Liver (tissue), 10 donors: Measurements from ENCODE around the gene MARCHF9. TPM values are rescaled to one million over a fixed set of nuclear protein-coding genes. Genes with fewer than 3 reads are reported as not detected.

Experiments
- DNase-seq: peaks from one replicate; pipeline ENCODE4 v3.0.0-alpha.2; 2017; ENCODE audit warnings: low spot score
- H3K27ac ChIP-seq, 2 donors: one replicate each; pipeline ENCODE4 v1.7.0; 2013; ENCODE audit warnings: inconsistent platforms in 2 of 2, low read length in 2 of 2, control low read depth in 1 of 2, low read depth in 1 of 2, mild to moderate bottlenecking in 1 of 2
- H3K27me3 ChIP-seq, 4 donors: one replicate each; pipeline versions ENCODE4 v1.6.1 to v1.7.0; 2013; ENCODE audit warnings: low read length in 3 of 4, inconsistent platforms in 1 of 4, mild to moderate bottlenecking in 1 of 4, moderate library complexity in 1 of 4; ENCODE audit not compliant: control insufficient read depth in 4 of 4, insufficient read depth in 4 of 4
- H3K36me3 ChIP-seq, 4 donors: one replicate each; pipeline versions ENCODE4 v1.6.1 to v1.7.0; 2013; ENCODE audit warnings: low read length in 3 of 4, mild to moderate bottlenecking in 3 of 4, low read depth in 1 of 4, moderate library complexity in 1 of 4; ENCODE audit not compliant: control insufficient read depth in 4 of 4, insufficient read depth in 3 of 4
- H3K4me1 ChIP-seq, 4 donors: one replicate each; pipeline versions ENCODE4 v1.6.1 to v1.7.0; 2013; ENCODE audit warnings: low read length in 3 of 4, mild to moderate bottlenecking in 3 of 4, moderate library complexity in 1 of 4; ENCODE audit not compliant: control insufficient read depth in 4 of 4, insufficient read depth in 4 of 4
- H3K4me3 ChIP-seq, 3 donors: one replicate each; pipeline versions ENCODE4 v1.6.1 to v1.7.0; 2013; ENCODE audit warnings: low read length in 3 of 3, control low read depth in 1 of 3, low read depth in 1 of 3, mild to moderate bottlenecking in 1 of 3
- H3K9ac ChIP-seq, 2 donors: one replicate each; pipeline ENCODE4 v1.7.0; 2013; ENCODE audit warnings: low read length in 2 of 2, mild to moderate bottlenecking in 2 of 2, moderate library complexity in 2 of 2, control low read depth in 1 of 2, low read depth in 1 of 2
- H3K9me3 ChIP-seq, 4 donors: one replicate each; pipeline versions ENCODE4 v1.6.1 to v1.7.0; 2013; ENCODE audit warnings: low read length in 3 of 4; ENCODE audit not compliant: control insufficient read depth in 4 of 4
- EGR1 ChIP-seq, 2 donors: IDR thresholded peaks; 2 replicates each; pipeline ENCODE4 v1.6.1; 2016 to 2018; ENCODE audit warnings: antibody characterized with exemption in 2 of 2, low read depth in 2 of 2
- FOXA1 ChIP-seq: IDR thresholded peaks from 2 replicates; pipeline ENCODE4 v1.6.1; 2016; ENCODE audit warnings: antibody characterized with exemption
- FOXA2 ChIP-seq: IDR thresholded peaks from 2 replicates; pipeline ENCODE4 v1.6.1; 2016; ENCODE audit warnings: antibody characterized with exemption
- GABPA ChIP-seq, 2 donors: IDR thresholded peaks in 1 of 2; conservative IDR thresholded peaks in 1 of 2; 2 replicates each; pipeline ENCODE4 v1.6.1; 2016; ENCODE audit warnings: antibody characterized with exemption in 2 of 2, mild to moderate bottlenecking in 1 of 2, moderate library complexity in 1 of 2
- HNF4A ChIP-seq, 2 donors: conservative IDR thresholded peaks; 2 replicates each; pipeline ENCODE4 v1.6.1; 2016; ENCODE audit warnings: antibody characterized with exemption in 2 of 2, mild to moderate bottlenecking in 2 of 2
- HNF4G ChIP-seq: IDR thresholded peaks from 2 replicates; pipeline ENCODE4 v1.6.1; 2016; ENCODE audit warnings: antibody characterized with exemption
- JUND ChIP-seq, 2 donors: IDR thresholded peaks; 2 replicates each; pipeline ENCODE4 v1.6.1; 2016; ENCODE audit warnings: antibody characterized with exemption in 2 of 2
- NR2F2 ChIP-seq: IDR thresholded peaks from 2 replicates; pipeline ENCODE4 v1.6.1; 2016; ENCODE audit warnings: antibody characterized with exemption
- RAD21 ChIP-seq, 2 donors: IDR thresholded peaks; 2 replicates each; pipeline ENCODE4 v1.6.1; 2016; ENCODE audit warnings: antibody characterized with exemption in 2 of 2, mild to moderate bottlenecking in 2 of 2
- RXRA ChIP-seq, 2 donors: IDR thresholded peaks; 2 replicates each; pipeline ENCODE4 v1.6.1; 2017 to 2018; ENCODE audit warnings: antibody characterized with exemption in 2 of 2, mild to moderate bottlenecking in 1 of 2
- SP1 ChIP-seq: IDR thresholded peaks from 2 replicates; pipeline ENCODE4 v1.6.1; 2018; ENCODE audit warnings: antibody characterized with exemption, mild to moderate bottlenecking
- TAF1 ChIP-seq: conservative IDR thresholded peaks from 2 replicates; pipeline ENCODE4 v1.6.1; 2016; ENCODE audit warnings: antibody characterized with exemption, mild to moderate bottlenecking
- YY1 ChIP-seq: IDR thresholded peaks from 2 replicates; pipeline ENCODE4 v1.6.1; 2016; ENCODE audit warnings: antibody characterized with exemption, mild to moderate bottlenecking
- WGBS: extraction: QIAGEN DNeasy Blood & Tissue Kit; methylation state at CpG from one replicate; pipeline ENCODE4 v1.1.7; 2013; 5-methylcytosine and 5-hydroxymethylcytosine counted together
- polyA plus RNA-seq, 2 donors: library from polyadenylated mRNA; stranded (reverse) in 1 of 2; unstranded in 1 of 2; fragments of 200-250 nt in 1 of 2; fragments of >200 nt in 1 of 2; fragmentation: Nextera tagmentation in 1 of 2; extraction: Ambion mirVana in 1 of 2; gene quantifications; one replicate each; pipeline versions ENCODE4 v1.2.1 to v1.2.3, GENCODE V29; 2013 to 2015
- small RNA-seq: library from RNA; depleted of rRNA; stranded (forward); fragments of <200 nt; gene quantifications from one replicate; pipeline ENCODE3, GENCODE V24; 2014
- total RNA-seq, 2 donors: library from RNA; depleted of rRNA; stranded (reverse); fragments of >200 nt; gene quantifications; one replicate each; pipeline ENCODE4 v1.2.3, GENCODE V29; 2014
- TF ChIP-seq, protein P1 (sequence below): IDR thresholded peaks from 2 replicates; pipeline ENCODE4 v1.6.1; 2016; ENCODE audit warnings: antibody characterized with exemption
- TF ChIP-seq, protein P2 (sequence below): IDR thresholded peaks from 2 replicates; pipeline ENCODE4 v1.6.1; 2016; ENCODE audit warnings: antibody characterized with exemption, mild to moderate bottlenecking
- TF ChIP-seq, protein P3 (sequence below): IDR thresholded peaks from 2 replicates; pipeline ENCODE4 v1.6.1; 2016; ENCODE audit warnings: antibody characterized with exemption
- TF ChIP-seq, protein P4 (sequence below): fragments of 150-350 bp; IDR thresholded peaks from 2 replicates; pipeline ENCODE4 v1.5.1; 2017; ENCODE audit warnings: improper control_type of control experiment, low read depth, low read length; ENCODE audit not compliant: missing input control
- TF ChIP-seq, protein P5 (sequence below): IDR thresholded peaks from 2 replicates; pipeline ENCODE4 v1.6.1; 2016; ENCODE audit warnings: antibody characterized with exemption
- donor health status: healthy.
- donor health status: healthy.
- donor health status: healthy.
- donor health status: healthy.
- donor health status: healthy.

Gene MARCHF9
- total and polyA plus RNA-seq, 4 donors: 1.1 to 3.0 (median 2.2) TPM

DNA sequence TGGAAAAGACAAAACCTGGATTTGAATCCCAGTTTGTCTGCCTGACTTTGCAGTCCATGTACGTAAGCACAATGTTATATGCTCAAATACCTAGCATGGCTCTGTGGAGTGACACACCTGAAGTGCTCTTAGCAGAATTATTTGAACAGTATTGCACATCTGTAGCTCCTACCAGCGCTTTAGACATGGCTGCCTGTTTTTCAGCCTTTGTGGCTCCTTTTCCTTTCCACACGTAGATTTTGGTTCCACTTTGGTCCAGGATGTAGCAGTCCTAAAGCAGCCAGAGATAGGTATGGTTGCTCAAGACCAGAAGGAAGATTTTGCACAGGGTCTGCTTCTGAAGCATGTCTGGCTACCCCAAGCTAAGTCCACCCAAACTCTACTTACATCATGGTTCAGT, 54.5 kb downstream of the MARCHF9 start:
- Histone ChIP-seq H3K27me3 (no peaks in the 10 kb centered on the region), H3K27ac (no peak overlapping the region), H3K36me3 (peaks cover 5 to 59% (median 46%) of the 10 kb centered on the region in 4 donors), H3K4me3 (no peak overlapping the region), H3K4me1 (peaks cover 0 to 3% (median under 1%) of the 10 kb centered on the region in 4 donors), H3K9me3 (no peaks in the 10 kb centered on the region), H3K9ac (no peak overlapping the region)
- 95% methylated on average over 3 of the region's 3 CpGs for WGBS
- TF ChIP-seq GABPA (IDR thresholded peaks at IDR 0.05 in 1 of 2, conservative IDR thresholded peaks at IDR 0.05 in 1 of 2) (no peak), TAF1 (no peak), SP1 (no peak), NR2F2 (no peak), HNF4A (conservative IDR thresholded peaks at IDR 0.05) (no peak), FOXA2 (no peak), RXRA (IDR thresholded peaks at IDR 0.05) (no peak), YY1 (no peak), RAD21 (IDR thresholded peaks at IDR 0.05) (no peak), JUND (IDR thresholded peaks at IDR 0.05) (no peak), HNF4G (no peak), FOXA1 (no peak), EGR1 (IDR thresholded peaks at IDR 0.05; ENCODE audit: low read depth in 2 of 2) (no peak)
- TF ChIP-seq, protein P1, sequence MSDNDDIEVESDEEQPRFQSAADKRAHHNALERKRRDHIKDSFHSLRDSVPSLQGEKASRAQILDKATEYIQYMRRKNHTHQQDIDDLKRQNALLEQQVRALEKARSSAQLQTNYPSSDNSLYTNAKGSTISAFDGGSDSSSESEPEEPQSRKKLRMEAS: no peak
- TF ChIP-seq, protein P2, sequence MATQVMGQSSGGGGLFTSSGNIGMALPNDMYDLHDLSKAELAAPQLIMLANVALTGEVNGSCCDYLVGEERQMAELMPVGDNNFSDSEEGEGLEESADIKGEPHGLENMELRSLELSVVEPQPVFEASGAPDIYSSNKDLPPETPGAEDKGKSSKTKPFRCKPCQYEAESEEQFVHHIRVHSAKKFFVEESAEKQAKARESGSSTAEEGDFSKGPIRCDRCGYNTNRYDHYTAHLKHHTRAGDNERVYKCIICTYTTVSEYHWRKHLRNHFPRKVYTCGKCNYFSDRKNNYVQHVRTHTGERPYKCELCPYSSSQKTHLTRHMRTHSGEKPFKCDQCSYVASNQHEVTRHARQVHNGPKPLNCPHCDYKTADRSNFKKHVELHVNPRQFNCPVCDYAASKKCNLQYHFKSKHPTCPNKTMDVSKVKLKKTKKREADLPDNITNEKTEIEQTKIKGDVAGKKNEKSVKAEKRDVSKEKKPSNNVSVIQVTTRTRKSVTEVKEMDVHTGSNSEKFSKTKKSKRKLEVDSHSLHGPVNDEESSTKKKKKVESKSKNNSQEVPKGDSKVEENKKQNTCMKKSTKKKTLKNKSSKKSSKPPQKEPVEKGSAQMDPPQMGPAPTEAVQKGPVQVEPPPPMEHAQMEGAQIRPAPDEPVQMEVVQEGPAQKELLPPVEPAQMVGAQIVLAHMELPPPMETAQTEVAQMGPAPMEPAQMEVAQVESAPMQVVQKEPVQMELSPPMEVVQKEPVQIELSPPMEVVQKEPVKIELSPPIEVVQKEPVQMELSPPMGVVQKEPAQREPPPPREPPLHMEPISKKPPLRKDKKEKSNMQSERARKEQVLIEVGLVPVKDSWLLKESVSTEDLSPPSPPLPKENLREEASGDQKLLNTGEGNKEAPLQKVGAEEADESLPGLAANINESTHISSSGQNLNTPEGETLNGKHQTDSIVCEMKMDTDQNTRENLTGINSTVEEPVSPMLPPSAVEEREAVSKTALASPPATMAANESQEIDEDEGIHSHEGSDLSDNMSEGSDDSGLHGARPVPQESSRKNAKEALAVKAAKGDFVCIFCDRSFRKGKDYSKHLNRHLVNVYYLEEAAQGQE: no peak
- TF ChIP-seq, protein P3, sequence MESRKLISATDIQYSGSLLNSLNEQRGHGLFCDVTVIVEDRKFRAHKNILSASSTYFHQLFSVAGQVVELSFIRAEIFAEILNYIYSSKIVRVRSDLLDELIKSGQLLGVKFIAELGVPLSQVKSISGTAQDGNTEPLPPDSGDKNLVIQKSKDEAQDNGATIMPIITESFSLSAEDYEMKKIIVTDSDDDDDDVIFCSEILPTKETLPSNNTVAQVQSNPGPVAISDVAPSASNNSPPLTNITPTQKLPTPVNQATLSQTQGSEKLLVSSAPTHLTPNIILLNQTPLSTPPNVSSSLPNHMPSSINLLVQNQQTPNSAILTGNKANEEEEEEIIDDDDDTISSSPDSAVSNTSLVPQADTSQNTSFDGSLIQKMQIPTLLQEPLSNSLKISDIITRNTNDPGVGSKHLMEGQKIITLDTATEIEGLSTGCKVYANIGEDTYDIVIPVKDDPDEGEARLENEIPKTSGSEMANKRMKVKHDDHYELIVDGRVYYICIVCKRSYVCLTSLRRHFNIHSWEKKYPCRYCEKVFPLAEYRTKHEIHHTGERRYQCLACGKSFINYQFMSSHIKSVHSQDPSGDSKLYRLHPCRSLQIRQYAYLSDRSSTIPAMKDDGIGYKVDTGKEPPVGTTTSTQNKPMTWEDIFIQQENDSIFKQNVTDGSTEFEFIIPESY: no peak
- TF ChIP-seq, protein P4, sequence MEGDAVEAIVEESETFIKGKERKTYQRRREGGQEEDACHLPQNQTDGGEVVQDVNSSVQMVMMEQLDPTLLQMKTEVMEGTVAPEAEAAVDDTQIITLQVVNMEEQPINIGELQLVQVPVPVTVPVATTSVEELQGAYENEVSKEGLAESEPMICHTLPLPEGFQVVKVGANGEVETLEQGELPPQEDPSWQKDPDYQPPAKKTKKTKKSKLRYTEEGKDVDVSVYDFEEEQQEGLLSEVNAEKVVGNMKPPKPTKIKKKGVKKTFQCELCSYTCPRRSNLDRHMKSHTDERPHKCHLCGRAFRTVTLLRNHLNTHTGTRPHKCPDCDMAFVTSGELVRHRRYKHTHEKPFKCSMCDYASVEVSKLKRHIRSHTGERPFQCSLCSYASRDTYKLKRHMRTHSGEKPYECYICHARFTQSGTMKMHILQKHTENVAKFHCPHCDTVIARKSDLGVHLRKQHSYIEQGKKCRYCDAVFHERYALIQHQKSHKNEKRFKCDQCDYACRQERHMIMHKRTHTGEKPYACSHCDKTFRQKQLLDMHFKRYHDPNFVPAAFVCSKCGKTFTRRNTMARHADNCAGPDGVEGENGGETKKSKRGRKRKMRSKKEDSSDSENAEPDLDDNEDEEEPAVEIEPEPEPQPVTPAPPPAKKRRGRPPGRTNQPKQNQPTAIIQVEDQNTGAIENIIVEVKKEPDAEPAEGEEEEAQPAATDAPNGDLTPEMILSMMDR: no peak
- TF ChIP-seq, protein P5, sequence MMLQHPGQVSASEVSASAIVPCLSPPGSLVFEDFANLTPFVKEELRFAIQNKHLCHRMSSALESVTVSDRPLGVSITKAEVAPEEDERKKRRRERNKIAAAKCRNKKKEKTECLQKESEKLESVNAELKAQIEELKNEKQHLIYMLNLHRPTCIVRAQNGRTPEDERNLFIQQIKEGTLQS: no peak
- no peak for DNase-seq

Small RNAs within 50 kb of the gene (small RNA-seq; reads per million reads assigned to genes)
- not detected for gene RNU6-1083P

Other genes with a start within 250 kb of the MARCHF9 start
- gene DDIT3, start 234.6 kb upstream of the MARCHF9 start, total RNA-seq: 10 to 100 TPM in 1 of 2 donors, 1 to 10 TPM in 1; 4.7 to 12.6 TPM
- gene DDIT3, start 234.6 kb upstream of the MARCHF9 start, polyA plus RNA-seq: 10 to 100 TPM; 19.9 to 30.2 TPM
- 10 to 100 TPM in 1 of 2 donors, 1 to 10 TPM in 1; 9.9 to 20.2 TPM for gene MBD6, start 232.3 kb upstream of the MARCHF9 start, total RNA-seq
- 10 to 100 TPM; 14.7 to 15.1 TPM for gene MBD6, start 232.3 kb upstream of the MARCHF9 start, polyA plus RNA-seq
- gene DCTN2, start 207.9 kb upstream of the MARCHF9 start, total RNA-seq: 10 to 100 TPM; 28.5 to 33.2 TPM
- 10 to 100 TPM; 29.2 to 66.6 TPM for gene DCTN2, start 207.9 kb upstream of the MARCHF9 start, polyA plus RNA-seq
- gene KIF5A, start 205.1 kb upstream of the MARCHF9 start, total RNA-seq: under 1 TPM in 1 of 2 donors, not detected in 1; 0.42 TPM
- gene KIF5A, start 205.1 kb upstream of the MARCHF9 start, polyA plus RNA-seq: under 1 TPM in 1 of 2 donors, not detected in 1; 0.01 TPM
- gene PIP4K2C, start 163.9 kb upstream of the MARCHF9 start, total RNA-seq: 10 to 100 TPM in 1 of 2 donors, 1 to 10 TPM in 1; 6.5 to 11.9 TPM
- gene PIP4K2C, start 163.9 kb upstream of the MARCHF9 start, polyA plus RNA-seq: 10 to 100 TPM in 1 of 2 donors, 1 to 10 TPM in 1; 7.1 to 11.7 TPM
- gene DTX3, start 150.3 kb upstream of the MARCHF9 start, total RNA-seq: 1 to 10 TPM; 1.1 to 3.2 TPM
- gene DTX3, start 150.3 kb upstream of the MARCHF9 start, polyA plus RNA-seq: 1 to 10 TPM; 1.1 to 1.7 TPM
- gene ARHGEF25, start 143.7 kb upstream of the MARCHF9 start, total RNA-seq: 1 to 10 TPM; 2.0 to 2.3 TPM
- 1 to 10 TPM in 1 of 2 donors, under 1 TPM in 1; 0.57 to 1.8 TPM for gene ARHGEF25, start 143.7 kb upstream of the MARCHF9 start, polyA plus RNA-seq
- gene B4GALNT1, start 121.9 kb upstream of the MARCHF9 start, total RNA-seq: under 1 TPM in 1 of 2 donors, not detected in 1; 0.25 TPM
- under 1 TPM; 0.11 to 0.30 TPM for gene B4GALNT1, start 121.9 kb upstream of the MARCHF9 start, polyA plus RNA-seq
- gene OS9, start 61.0 kb upstream of the MARCHF9 start, total RNA-seq: 100 to 1,000 TPM; 136 to 357 TPM
- gene OS9, start 61.0 kb upstream of the MARCHF9 start, polyA plus RNA-seq: 100 to 1,000 TPM; 153 to 280 TPM
- 1 to 10 TPM; 1.0 to 1.7 TPM for gene AGAP2, start 16.4 kb upstream of the MARCHF9 start, total RNA-seq
- under 1 TPM; 0.18 to 0.28 TPM for gene AGAP2, start 16.4 kb upstream of the MARCHF9 start, polyA plus RNA-seq
- 10 to 100 TPM; 26.9 to 39.4 TPM for gene TSPAN31, start 10.1 kb upstream of the MARCHF9 start, total RNA-seq
- gene TSPAN31, start 10.1 kb upstream of the MARCHF9 start, polyA plus RNA-seq: 10 to 100 TPM; 16.9 to 22.3 TPM
- gene CDK4, start 2.8 kb upstream of the MARCHF9 start, total RNA-seq: 10 to 100 TPM; 28.1 to 69.1 TPM
- 10 to 100 TPM; 36.6 to 39.9 TPM for gene CDK4, start 2.8 kb upstream of the MARCHF9 start, polyA plus RNA-seq
- gene CYP27B1, start 12.0 kb downstream of the MARCHF9 start, total RNA-seq: 1 to 10 TPM in 1 of 2 donors, under 1 TPM in 1; 0.05 to 1.6 TPM
- gene CYP27B1, start 12.0 kb downstream of the MARCHF9 start, polyA plus RNA-seq: under 1 TPM; 0.06 to 0.28 TPM
- 1 to 10 TPM; 2.8 to 3.8 TPM for gene METTL1, start 17.0 kb downstream of the MARCHF9 start, total RNA-seq
- gene METTL1, start 17.0 kb downstream of the MARCHF9 start, polyA plus RNA-seq: 10 to 100 TPM; 10.3 to 11.2 TPM
- gene EEF1AKMT3, start 17.5 kb downstream of the MARCHF9 start, total RNA-seq: 1 to 10 TPM; 2.2 to 6.4 TPM
- gene EEF1AKMT3, start 17.5 kb downstream of the MARCHF9 start, polyA plus RNA-seq: 1 to 10 TPM; 1.5 to 2.0 TPM
- 10 to 100 TPM; 14.6 to 18.1 TPM for gene TSFM, start 27.7 kb downstream of the MARCHF9 start, total RNA-seq
- gene TSFM, start 27.7 kb downstream of the MARCHF9 start, polyA plus RNA-seq: 10 to 100 TPM; 58.2 to 60.5 TPM
- 1 to 10 TPM; 1.3 to 6.4 TPM for gene AVIL, start 63.6 kb downstream of the MARCHF9 start, total RNA-seq
- gene AVIL, start 63.6 kb downstream of the MARCHF9 start, polyA plus RNA-seq: 1 to 10 TPM in 1 of 2 donors, under 1 TPM in 1; 0.48 to 1.8 TPM
- 10 to 100 TPM; 38.6 to 60.9 TPM for gene CTDSP2, start 91.6 kb downstream of the MARCHF9 start, total RNA-seq
- gene CTDSP2, start 91.6 kb downstream of the MARCHF9 start, polyA plus RNA-seq: 10 to 100 TPM; 20.1 to 48.9 TPM
- 1 to 10 TPM; 4.1 to 7.1 TPM for gene ATP23, start 186.5 kb downstream of the MARCHF9 start, total RNA-seq
- gene ATP23, start 186.5 kb downstream of the MARCHF9 start, polyA plus RNA-seq: 1 to 10 TPM; 2.8 to 5.0 TPM